HEK293T (cell line): ENCODE results near the gene NSMCE3.

Source experiments
- BHLHE40 ChIP-seq: fragments of 450-650 bp; IDR thresholded peaks from 2 replicates; pipeline ENCODE4 v1.6.1; 2016; ENCODE audit warnings: mild to moderate bottlenecking, moderate library complexity, borderline replicate concordance
- FOXA1 ChIP-seq: fragments of 450-650 bp; IDR thresholded peaks from 2 replicates; pipeline ENCODE4 v1.6.1; 2016; ENCODE audit warnings: mild to moderate bottlenecking
- FOXK2 ChIP-seq: fragments of 450-650 bp; IDR thresholded peaks from 2 replicates; pipeline ENCODE4 v1.6.1; 2016; ENCODE audit warnings: mild to moderate bottlenecking
- HDGF ChIP-seq: fragments of 450-650 bp; IDR thresholded peaks from 2 replicates; pipeline ENCODE4 v1.6.1; 2017; ENCODE audit warnings: antibody characterized with exemption, borderline replicate concordance
- L3MBTL2 ChIP-seq: fragments of 450-650 bp; conservative IDR thresholded peaks from 2 replicates; pipeline ENCODE4 v1.6.1; 2016; ENCODE audit warnings: mild to moderate bottlenecking
- ZNF384 ChIP-seq: fragments of 450-650 bp; IDR thresholded peaks from 2 replicates; pipeline ENCODE4 v1.6.1; 2016

DNA sequence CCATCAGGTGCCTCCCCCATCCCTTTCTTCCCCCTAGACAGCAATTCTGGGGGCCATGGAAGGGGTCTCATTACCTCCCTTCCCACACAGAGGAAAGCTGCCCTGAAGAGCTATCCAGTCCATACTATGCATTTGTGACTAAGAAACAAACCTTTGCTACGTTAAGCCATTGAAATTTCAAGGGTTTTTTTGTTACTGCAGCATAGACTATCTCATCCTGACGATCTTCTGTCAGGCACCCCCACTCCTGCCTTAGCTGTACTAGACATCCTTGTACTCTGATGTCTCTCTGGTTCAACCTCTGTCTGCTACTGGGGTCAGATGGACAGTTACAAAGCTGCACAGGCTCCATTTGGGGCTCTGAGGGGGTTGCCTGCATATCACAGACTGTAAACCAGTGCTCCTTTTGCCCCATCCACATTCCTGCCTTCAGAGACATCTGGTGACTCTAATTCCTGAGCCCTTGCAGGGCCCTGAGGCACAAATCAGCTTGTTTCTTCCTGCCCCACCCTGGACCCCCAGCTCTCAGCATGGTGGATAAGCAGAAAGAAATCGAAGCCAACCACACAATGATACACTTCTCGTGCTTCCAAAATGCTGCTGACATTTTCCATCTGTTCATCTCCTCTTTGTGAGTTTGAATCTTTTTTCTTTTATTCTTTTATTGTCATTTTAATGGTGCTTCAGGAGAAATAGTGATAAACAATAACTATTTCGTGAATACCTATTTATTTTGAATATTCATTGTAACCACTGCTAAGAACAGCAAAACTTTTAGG, 21.6 kb upstream of the NSMCE3 start:
- TF ChIP-seq FOXA1: no peak
- no peak for TF ChIP-seq ZNF384
- no peak for TF ChIP-seq BHLHE40
- no peak for TF ChIP-seq L3MBTL2
- no peak for TF ChIP-seq HDGF
- no peak for TF ChIP-seq FOXK2
